Activated T-helper 1 cell treated with anti-CD3 and anti-CD28 coated beads, Interleukin-12 subunit alpha, Interleukin-12 subunit beta, Interleukin-2, Interleukin-4 antibody, amounts not matched to agents 30 ng/mL and 10 ng/mL and 1 ng/mL, durations not matched to agents 14 hours and 24 hours and 36 hours (primary cell): ENCODE results near the gene MYH9. TPM values are rescaled to one million over a fixed set of nuclear protein-coding genes. Genes with fewer than 3 reads are reported as not detected.

Experiments
- DNase-seq: peaks from one replicate; pipeline ENCODE4 v3.0.0; 2021; ENCODE audit warnings: low spot score
- H3K27ac Mint-ChIP-seq: one replicate; pipeline ENCODE4 v1.8.0; 2021; ENCODE audit warnings: mild to moderate bottlenecking, mixed read lengths
- H3K27me3 Mint-ChIP-seq: one replicate; pipeline ENCODE4 v1.8.0; 2022; ENCODE audit warnings: mild to moderate bottlenecking, moderate library complexity, mixed read lengths; ENCODE audit not compliant: insufficient read depth
- H3K36me3 Mint-ChIP-seq: one replicate; pipeline ENCODE4 v1.8.0; 2021; ENCODE audit warnings: low read depth, mixed read lengths
- H3K4me1 Mint-ChIP-seq: one replicate; pipeline ENCODE4 v1.8.0; 2021; ENCODE audit warnings: low read depth, mixed read lengths
- H3K4me3 Mint-ChIP-seq: one replicate; pipeline ENCODE4 v1.8.0; 2021; ENCODE audit warnings: mild to moderate bottlenecking, moderate library complexity, mixed read lengths
- H3K9me3 Mint-ChIP-seq: one replicate; pipeline ENCODE4 v1.8.0; 2021; ENCODE audit warnings: mixed read lengths
- intact Hi-C: fragments of 100-400 bp; cut with micrococcal nuclease; formaldehyde crosslinking; loops from one replicate; pipeline ENCODE4 v1.15.1; 2024
- total RNA-seq: library from RNA; stranded (reverse); gene quantifications from 2 replicates; pipeline ENCODE4 v1.2.3, GENCODE V29; 2022

Gene MYH9
- total RNA-seq, 1 donor from 2014 or later, result 618 TPM

GRCh38 chr22:36366291-36366708 is 21.5 kb downstream of the MYH9 start:
- intact Hi-C loops, result loop anchor here (10.0 kb wide), 1 partner anchor 869 kb away; no protein-coding TSS in a partner anchor
- H3K4me3 Mint-ChIP-seq, result peak overlapping the region; percentile 66
- no peaks in the 10 kb centered on the region for H3K27me3 Mint-ChIP-seq
- H3K27ac Mint-ChIP-seq, result peak overlapping the region; percentile 91
- H3K4me1 Mint-ChIP-seq, result peaks cover 94% of the 10 kb centered on the region
- no peak for DNase-seq
- H3K9me3 Mint-ChIP-seq, result no peaks in the 10 kb centered on the region
- H3K36me3 Mint-ChIP-seq, result peaks cover 38% of the 10 kb centered on the region

GRCh38 chr22:36365020-36365411 is 22.8 kb downstream of the MYH9 start:
- intact Hi-C loops, result loop anchor here (1.0 to 10.0 kb wide), 8 partner anchors 8 to 870 kb away; partner anchors contain the start of gene TXN2
- H3K4me3 Mint-ChIP-seq, result peak overlapping the region; percentile 71
- H3K4me1 Mint-ChIP-seq, result peaks cover 93% of the 10 kb centered on the region

GRCh38 chr22:36364255-36365019 is 23.3 kb downstream of the MYH9 start:
- intact Hi-C loops, result loop anchor here (1.0 to 10.0 kb wide), 8 partner anchors 7 to 870 kb away; partner anchors contain the start of gene TXN2
- H3K27me3 Mint-ChIP-seq, result no peaks in the 10 kb centered on the region

More at GRCh38 chr22:36365020-36365411, 22.8 kb downstream of the MYH9 start:
- Mint-ChIP-seq H3K36me3 (peaks cover 33% of the 10 kb centered on the region), H3K27me3 (no peaks in the 10 kb centered on the region), H3K27ac (peak overlapping the region; percentile 95), H3K9me3 (no peaks in the 10 kb centered on the region)
- peak; percentile 84 for DNase-seq

GRCh38 chr22:36363349-36363981 is 24.3 kb downstream of the MYH9 start:
- Mint-ChIP-seq H3K9me3 (no peaks in the 10 kb centered on the region), H3K36me3 (peaks cover 36% of the 10 kb centered on the region), H3K27me3 (no peaks in the 10 kb centered on the region), H3K27ac (peak overlapping the region; percentile 95), H3K4me3 (peak overlapping the region; percentile 71), H3K4me1 (peaks cover 93% of the 10 kb centered on the region)
- intact Hi-C loops, result loop anchor here (10.0 kb wide), 1 partner anchor 871 kb away; no protein-coding TSS in a partner anchor
- DNase-seq, result no peak

More at GRCh38 chr22:36364255-36365019, 23.3 kb downstream of the MYH9 start:
- Mint-ChIP-seq H3K9me3 (no peaks in the 10 kb centered on the region), H3K4me3 (peak overlapping the region; percentile 71), H3K27ac (peak overlapping the region; percentile 95), H3K36me3 (peaks cover 31% of the 10 kb centered on the region), H3K4me1 (peaks cover 93% of the 10 kb centered on the region)
- no peak for DNase-seq

GRCh38 chr22:36362932-36363331 is 24.8 kb downstream of the MYH9 start:
- DNase-seq, result no peak
- Mint-ChIP-seq H3K9me3 (no peaks in the 10 kb centered on the region), H3K36me3 (peaks cover 37% of the 10 kb centered on the region), H3K27ac (peak overlapping the region; percentile 95), H3K4me1 (peaks cover 90% of the 10 kb centered on the region), H3K4me3 (peak overlapping the region; percentile 63), H3K27me3 (no peaks in the 10 kb centered on the region)
- intact Hi-C loops, result loop anchor here (10.0 kb wide), 1 partner anchor 872 kb away; no protein-coding TSS in a partner anchor

DNA sequence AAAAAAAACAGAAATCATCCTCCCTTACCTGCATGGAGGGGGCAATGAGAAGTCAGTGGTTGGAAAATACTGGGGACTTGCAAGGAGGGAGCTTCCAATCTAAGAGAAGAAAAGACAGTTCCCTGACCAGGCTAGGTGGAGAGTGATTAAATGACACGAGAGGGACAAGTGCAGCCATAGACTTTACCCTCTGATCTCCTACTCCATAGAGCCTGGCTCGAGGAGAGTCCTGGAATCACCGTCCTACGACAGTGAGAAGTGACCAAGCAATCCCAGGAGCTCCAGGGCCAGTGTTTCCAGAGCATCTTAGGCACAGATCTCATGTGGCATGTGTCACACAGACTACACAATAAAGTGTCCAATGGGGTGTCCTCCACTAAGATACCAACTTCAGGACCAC is 25.7 kb downstream of the MYH9 start:
- Mint-ChIP-seq H3K9me3 (no peaks in the 10 kb centered on the region), H3K36me3 (peaks cover 37% of the 10 kb centered on the region), H3K4me1 (peaks cover 91% of the 10 kb centered on the region), H3K4me3 (no peak overlapping the region), H3K27me3 (no peaks in the 10 kb centered on the region), H3K27ac (peak overlapping the region; percentile 73)
- intact Hi-C loops, result loop anchor here (10.0 kb wide), 1 partner anchor 873 kb away; no protein-coding TSS in a partner anchor
- DNase-seq, result no peak

DNA sequence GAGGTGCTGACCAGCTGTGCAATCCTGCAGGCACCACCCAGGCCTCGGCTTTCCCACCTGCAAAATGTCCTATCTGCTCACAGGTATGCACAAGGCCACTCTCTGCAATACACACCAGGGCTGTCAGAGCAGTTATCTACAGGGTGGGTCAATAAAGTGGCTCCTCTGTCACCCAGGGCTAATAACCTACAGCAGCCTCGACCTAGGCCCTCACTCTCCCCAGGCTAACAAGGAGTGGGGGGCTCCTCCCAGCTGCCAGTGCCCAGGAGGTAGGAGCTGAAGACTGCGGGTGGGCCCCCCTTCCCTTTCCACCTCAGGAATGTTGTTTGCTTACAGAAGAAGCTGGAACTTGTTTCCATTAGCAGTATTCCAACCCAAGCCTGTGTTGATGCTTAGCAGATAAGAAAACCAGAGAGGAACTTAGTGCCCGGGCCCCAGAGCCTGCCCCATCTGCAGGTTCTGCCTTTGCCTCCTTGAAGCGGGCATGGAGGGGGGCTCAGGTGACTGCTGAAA is 26.8 kb downstream of the MYH9 start:
- DNase-seq, result no peak
- Mint-ChIP-seq H3K4me3 (no peak overlapping the region), H3K9me3 (no peaks in the 10 kb centered on the region), H3K36me3 (peaks cover 34% of the 10 kb centered on the region), H3K27ac (peak overlapping the region; percentile 67), H3K4me1 (peaks cover 91% of the 10 kb centered on the region), H3K27me3 (no peaks in the 10 kb centered on the region)
- intact Hi-C loops, result loop anchor here (10.0 kb wide), 1 partner anchor 874 kb away; no protein-coding TSS in a partner anchor

DNA sequence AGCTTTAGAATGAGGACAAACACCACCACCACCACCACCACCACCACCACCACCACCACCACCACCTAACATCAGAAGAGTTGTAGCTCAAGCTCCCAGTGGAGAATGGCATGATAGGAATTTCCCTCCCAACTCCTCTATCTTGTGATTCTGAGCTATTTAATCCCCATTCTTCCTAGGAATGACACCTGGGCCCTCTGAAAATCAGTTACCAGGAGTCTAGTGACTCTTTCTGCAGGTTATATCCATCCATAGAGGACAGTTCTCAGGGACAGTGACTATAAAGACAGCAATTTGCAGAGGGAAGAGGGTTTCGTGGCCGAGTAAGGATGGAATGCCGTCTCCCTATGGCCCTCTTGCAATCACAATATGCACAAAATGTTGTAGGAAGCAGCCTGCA is 27.8 kb downstream of the MYH9 start:
- H3K27ac Mint-ChIP-seq, result peak overlapping the region; percentile 92
- intact Hi-C loops, result loop anchor here (10.0 kb wide), 1 partner anchor 875 kb away; no protein-coding TSS in a partner anchor
- no peaks in the 10 kb centered on the region for H3K27me3 Mint-ChIP-seq
- H3K9me3 Mint-ChIP-seq, result no peaks in the 10 kb centered on the region
- H3K4me1 Mint-ChIP-seq, result peaks cover 95% of the 10 kb centered on the region
- peaks cover 38% of the 10 kb centered on the region for H3K36me3 Mint-ChIP-seq
- DNase-seq, result no peak
- peak overlapping the region; percentile 71 for H3K4me3 Mint-ChIP-seq

DNA sequence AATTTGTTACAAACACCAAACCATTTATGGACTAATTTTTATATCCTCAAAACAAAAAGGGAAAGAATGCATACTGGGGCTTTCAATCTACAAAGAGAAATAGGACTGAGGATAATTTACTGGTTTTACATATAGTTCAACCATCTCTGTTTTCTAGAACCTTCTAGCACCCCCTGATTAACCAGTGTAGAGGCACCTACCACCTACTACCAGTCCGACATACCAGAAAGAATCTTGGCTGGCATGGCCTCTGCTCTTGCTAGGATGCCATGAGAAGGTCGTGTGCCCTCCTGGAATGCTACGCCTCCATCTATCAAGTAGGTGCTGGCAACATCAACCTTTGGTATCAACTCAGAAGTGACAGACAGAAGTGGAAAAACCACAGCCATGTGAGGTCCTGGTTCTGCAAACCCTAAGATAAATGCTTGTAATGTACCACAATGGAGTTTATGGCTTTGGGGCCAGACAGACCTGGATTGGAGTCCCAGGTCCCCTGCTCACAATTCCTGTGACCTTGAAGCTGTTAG is 28.2 kb downstream of the MYH9 start:
- H3K4me3 Mint-ChIP-seq, result peak overlapping the region; percentile 71
- intact Hi-C loops, result no loop called here
- peaks cover 38% of the 10 kb centered on the region for H3K36me3 Mint-ChIP-seq
- no peaks in the 10 kb centered on the region for H3K9me3 Mint-ChIP-seq
- DNase-seq, result no peak
- peaks cover 95% of the 10 kb centered on the region for H3K4me1 Mint-ChIP-seq
- no peaks in the 10 kb centered on the region for H3K27me3 Mint-ChIP-seq
- peak overlapping the region; percentile 92 for H3K27ac Mint-ChIP-seq

DNA sequence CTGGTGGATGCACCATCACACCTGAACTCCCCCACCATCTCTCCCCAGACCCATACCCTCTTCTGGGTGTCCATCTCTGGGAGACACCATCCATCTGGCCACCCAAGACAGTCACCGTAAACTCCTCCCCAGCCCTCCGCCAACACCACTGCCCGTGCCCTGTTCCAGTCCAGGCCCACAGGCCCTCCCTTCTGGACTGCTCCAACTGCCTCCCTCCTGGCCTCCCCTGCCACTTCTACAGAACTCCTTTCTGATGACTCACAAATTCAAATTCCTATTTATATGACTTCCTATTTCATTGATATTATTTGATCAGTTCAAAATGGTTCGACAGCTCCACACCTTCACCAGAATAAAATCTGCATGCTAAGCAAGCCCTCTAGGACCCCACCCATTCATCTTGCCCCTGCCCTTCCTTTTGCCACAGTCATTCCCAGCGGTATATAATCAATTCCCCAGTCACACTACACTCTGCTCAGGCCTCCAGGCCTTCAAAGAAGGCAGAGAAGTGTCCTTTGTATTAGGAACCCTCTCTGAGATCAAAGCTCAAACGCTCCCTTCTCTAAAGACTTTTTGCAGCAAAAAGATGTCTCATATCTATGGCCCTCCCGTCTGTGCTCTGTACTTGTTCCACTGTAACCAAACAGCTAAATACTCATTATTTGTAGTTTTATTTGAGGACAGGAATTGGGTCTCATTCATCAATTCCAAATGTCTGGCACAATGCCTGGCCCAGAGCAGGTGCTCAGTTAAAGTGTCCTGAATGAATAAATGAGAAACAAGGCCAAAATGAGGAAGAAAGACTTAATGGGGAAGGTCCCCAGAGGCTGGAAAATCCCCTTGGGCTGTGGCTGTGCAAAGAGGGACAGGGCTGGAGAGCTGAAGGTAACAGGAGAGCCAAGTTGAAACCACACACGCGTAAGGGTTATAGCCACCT is 29.0 kb downstream of the MYH9 start:
- H3K4me3 Mint-ChIP-seq, result peak overlapping the region; percentile 71
- no peak for DNase-seq
- H3K9me3 Mint-ChIP-seq, result no peaks in the 10 kb centered on the region
- no peaks in the 10 kb centered on the region for H3K27me3 Mint-ChIP-seq
- peaks cover 34% of the 10 kb centered on the region for H3K36me3 Mint-ChIP-seq
- peak overlapping the region; percentile 92 for H3K27ac Mint-ChIP-seq
- intact Hi-C loops, result no loop called here
- peaks cover 92% of the 10 kb centered on the region for H3K4me1 Mint-ChIP-seq

GRCh38 chr22:36356708-36357624 is 30.8 kb downstream of the MYH9 start:
- DNase-seq, result no peak
- intact Hi-C loops, result loop anchor here (1.0 kb wide), 3 partner anchors 8 to 26 kb away; no protein-coding TSS in a partner anchor
- H3K4me1 Mint-ChIP-seq, result peaks cover 92% of the 10 kb centered on the region

More at GRCh38 chr22:36356708-36357624, 30.8 kb downstream of the MYH9 start:
- H3K4me3 Mint-ChIP-seq, result peak overlapping the region; percentile 70
- peak overlapping the region; percentile 95 for H3K27ac Mint-ChIP-seq
- no peaks in the 10 kb centered on the region for H3K27me3 Mint-ChIP-seq
- no peaks in the 10 kb centered on the region for H3K9me3 Mint-ChIP-seq
- peaks cover 26% of the 10 kb centered on the region for H3K36me3 Mint-ChIP-seq
